Measurements from ENCODE around the gene NPIPB13. TPM values are rescaled to one million over a fixed set of nuclear protein-coding genes. Genes with fewer than 3 reads are reported as not detected.
"Not testable (repeated sequence)": the region's sequence is repeated elsewhere in the genome, so short reads cannot be mapped to it uniquely, and the experiment has no call there.

Gene NPIPB13
- total RNA-seq, 1 experiment from 2014 or later = 16.4 TPM

GRCh38 chr16:30211414-30211813 is 36.9 kb downstream of the NPIPB13 start:
- not testable (repeated sequence) for H3K4me3 Mint-ChIP-seq; H2BK120ac ChIP-seq (ENCODE audit: low read depth, low read length, poor library complexity, severe bottlenecking); H2BK15ac ChIP-seq (ENCODE audit: low read depth, low read length); H3K36me3 Mint-ChIP-seq (ENCODE audit: insufficient read depth in 1 of 3, low read depth in 3 of 3); H3K9ac ChIP-seq (ENCODE audit: extremely low read depth, insufficient read length, low read length); H3K79me1 ChIP-seq (ENCODE audit: insufficient read depth, low read depth, low read length, poor library complexity, severe bottlenecking); H3K23ac ChIP-seq (ENCODE audit: insufficient read length, low read depth, low read length); DNase-seq; H3K27ac Mint-ChIP-seq; H4K5ac ChIP-seq (ENCODE audit: insufficient read length, low read depth, low read length); H2BK12ac ChIP-seq (ENCODE audit: insufficient read length, low read depth, low read length); H3K27me3 Mint-ChIP-seq (ENCODE audit: low read depth); H3T11ph ChIP-seq (ENCODE audit: low read length); H3K9me3 ChIP-seq (ENCODE audit: control insufficient read depth, low read depth, low read length); H3K27me3 ChIP-seq (ENCODE audit: insufficient read depth, low read length); H4K91ac ChIP-seq (ENCODE audit: insufficient read length, low read depth, low read length); H4K8ac ChIP-seq (replicated peaks; ENCODE audit: insufficient read length, low read depth, low read length); H3K4me1 ChIP-seq (ENCODE audit: insufficient read depth, low read length); H2AK5ac ChIP-seq (ENCODE audit: insufficient read length, low read length); H3K79me2 ChIP-seq (ENCODE audit: insufficient read depth, low read length); H4K20me1 ChIP-seq (ENCODE audit: control insufficient read depth, insufficient read depth, insufficient read length); H3K18ac ChIP-seq (ENCODE audit: insufficient read length, low read depth, low read length); H3K14ac ChIP-seq (ENCODE audit: insufficient read depth, low read length); H3K4me1 Mint-ChIP-seq; H3K9me3 Mint-ChIP-seq; H2BK5ac ChIP-seq (ENCODE audit: insufficient read length, low read length); H3K4ac ChIP-seq (ENCODE audit: low read depth, low read length); H3K56ac ChIP-seq (ENCODE audit: insufficient read length, low read depth, low read length); H2BK20ac ChIP-seq (ENCODE audit: low read depth, low read length, poor library complexity, severe bottlenecking); H3K23me2 ChIP-seq (ENCODE audit: insufficient read length, low read depth, low read length, poor library complexity, severe bottlenecking); H2AFZ ChIP-seq (ENCODE audit: low read length); H3K4me2 ChIP-seq (ENCODE audit: insufficient read depth, insufficient read length, low read length); H3K27ac ChIP-seq (ENCODE audit: insufficient read length, low read depth, low read length)
- WGBS (ENCODE audit: extremely low coverage, insufficient read length, low lambda C conversion rate) = no CpG with 5 or more reads among the region's 4 CpGs

DNA sequence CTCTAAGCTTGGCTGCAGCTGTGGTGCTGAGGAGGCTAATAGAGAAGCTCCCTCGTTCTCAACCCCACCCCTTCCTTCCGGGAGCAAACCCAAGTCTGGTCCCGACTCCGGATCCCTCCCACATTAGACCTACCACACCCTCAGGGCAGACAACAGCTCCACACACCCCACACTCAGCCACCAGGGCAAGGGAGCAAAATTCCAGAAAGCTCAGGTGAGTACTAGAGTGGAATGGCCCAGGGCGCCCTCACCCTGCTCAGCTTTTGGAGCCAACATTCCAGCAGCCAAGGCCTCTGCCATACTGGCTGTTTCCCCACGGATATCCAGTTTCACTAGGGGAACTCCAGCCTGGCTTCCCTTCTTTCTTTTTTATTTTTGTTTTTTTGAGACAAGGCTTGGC is 39.2 kb downstream of the NPIPB13 start:
- not testable (repeated sequence) for H3K27ac Mint-ChIP-seq; H3K27me3 Mint-ChIP-seq (ENCODE audit: low read depth)

More for the DNA sequence above, 39.2 kb downstream of the NPIPB13 start:
- H3K9ac ChIP-seq (ENCODE audit: extremely low read depth, insufficient read length, low read length); H3K27me3 ChIP-seq (ENCODE audit: insufficient read depth, low read length); H3T11ph ChIP-seq (ENCODE audit: low read length); H3K4me1 ChIP-seq (ENCODE audit: insufficient read depth, low read length); H3K23me2 ChIP-seq (ENCODE audit: insufficient read length, low read depth, low read length, poor library complexity, severe bottlenecking); DNase-seq; H3K4me1 Mint-ChIP-seq; H2BK5ac ChIP-seq (ENCODE audit: insufficient read length, low read length); H3K27ac ChIP-seq (ENCODE audit: insufficient read length, low read depth, low read length); H3K4ac ChIP-seq (ENCODE audit: low read depth, low read length); H3K9me3 ChIP-seq (ENCODE audit: control insufficient read depth, low read depth, low read length); H3K36me3 Mint-ChIP-seq (ENCODE audit: insufficient read depth in 1 of 3, low read depth in 3 of 3); H3K23ac ChIP-seq (ENCODE audit: insufficient read length, low read depth, low read length); H2BK20ac ChIP-seq (ENCODE audit: low read depth, low read length, poor library complexity, severe bottlenecking); H3K14ac ChIP-seq (ENCODE audit: insufficient read depth, low read length); H4K91ac ChIP-seq (ENCODE audit: insufficient read length, low read depth, low read length); H3K56ac ChIP-seq (ENCODE audit: insufficient read length, low read depth, low read length); H3K4me2 ChIP-seq (ENCODE audit: insufficient read depth, insufficient read length, low read length); H2BK120ac ChIP-seq (ENCODE audit: low read depth, low read length, poor library complexity, severe bottlenecking); H3K9me3 Mint-ChIP-seq; H2BK15ac ChIP-seq (ENCODE audit: low read depth, low read length); H3K79me1 ChIP-seq (ENCODE audit: insufficient read depth, low read depth, low read length, poor library complexity, severe bottlenecking); H4K8ac ChIP-seq (replicated peaks; ENCODE audit: insufficient read length, low read depth, low read length); H2BK12ac ChIP-seq (ENCODE audit: insufficient read length, low read depth, low read length); H3K18ac ChIP-seq (ENCODE audit: insufficient read length, low read depth, low read length); H3K79me2 ChIP-seq (ENCODE audit: insufficient read depth, low read length); H3K4me3 Mint-ChIP-seq; H2AK5ac ChIP-seq (ENCODE audit: insufficient read length, low read length); H4K20me1 ChIP-seq (ENCODE audit: control insufficient read depth, insufficient read depth, insufficient read length); H2AFZ ChIP-seq (ENCODE audit: low read length); H4K5ac ChIP-seq (ENCODE audit: insufficient read length, low read depth, low read length): not testable (repeated sequence)
- no CpG with 5 or more reads among the region's 6 CpGs for WGBS (ENCODE audit: extremely low coverage, insufficient read length, low lambda C conversion rate)
